ENCODE results near the gene NEK6.

GRCh38 chr9:124389146-124389939 lies 131.6 kb downstream of the NEK6 start:
- TF ChIP-seq EZH2 (IDR thresholded peaks at IDR 0.05; ENCODE audit: low read length, unreplicated experiment) = no peak
- no peak for TF ChIP-seq CTCF (conservative IDR thresholded peaks at IDR 0.05; ENCODE audit: low read depth, low read length)
- no peak for TF ChIP-seq EZH2phosphoT487 (IDR thresholded peaks at IDR 0.05; ENCODE audit: borderline replicate concordance, low read length)
